GM23248 (cell line): ENCODE data around the gene LRRK2. TPM values are rescaled to one million over a fixed set of nuclear protein-coding genes. Genes with fewer than 3 reads are reported as not detected.

ENCODE experiments used
- DNase-seq: peaks from one replicate; pipeline ENCODE4 v3.0.0-alpha.2; 2015
- H2AFZ ChIP-seq: fragments of 200-600 bp; sonication (generic); 2 replicates; pipeline ENCODE4 v1.6.1; 2016; ENCODE audit warnings: antibody characterized with exemption
- H3F3A ChIP-seq: fragments of 200-600 bp; sonication (generic); 2 replicates; pipeline ENCODE4 v1.6.1; 2016; ENCODE audit warnings: mild to moderate bottlenecking, antibody characterized with exemption, mixed run types; ENCODE audit not compliant: insufficient read depth
- H3K27ac ChIP-seq: fragments of 200-600 bp; sonication (generic); 2 replicates; pipeline ENCODE4 v1.5.1; 2016; ENCODE audit warnings: mild to moderate bottlenecking
- H3K27me3 ChIP-seq: fragments of 200-600 bp; sonication (generic); replicated peaks from 2 replicates; pipeline ENCODE4 v1.6.1; 2016; ENCODE audit warnings: mild to moderate bottlenecking; ENCODE audit not compliant: insufficient read depth
- H3K36me3 ChIP-seq: fragments of 200-600 bp; sonication (generic); 2 replicates; pipeline ENCODE4 v1.6.1; 2016; ENCODE audit warnings: low read depth, mild to moderate bottlenecking
- H3K4me1 ChIP-seq: fragments of 200-600 bp; sonication (generic); 2 replicates; pipeline ENCODE4 v1.6.1; 2016; ENCODE audit warnings: mild to moderate bottlenecking; ENCODE audit not compliant: insufficient read depth
- H3K4me2 ChIP-seq: fragments of 200-600 bp; sonication (generic); one replicate; pipeline ENCODE4 v1.6.1; 2016; ENCODE audit warnings: mild to moderate bottlenecking; ENCODE audit not compliant: unreplicated experiment
- H3K4me3 ChIP-seq: fragments of 200-600 bp; sonication (generic); 2 replicates; pipeline ENCODE4 v1.5.1; 2016; ENCODE audit warnings: mild to moderate bottlenecking
- H3K79me2 ChIP-seq: fragments of 200-600 bp; sonication (generic); 2 replicates; pipeline ENCODE4 v1.6.1; 2016; ENCODE audit warnings: mild to moderate bottlenecking; ENCODE audit not compliant: insufficient read depth
- H3K9ac ChIP-seq: fragments of 200-600 bp; sonication (generic); 2 replicates; pipeline ENCODE4 v1.6.1; 2016; ENCODE audit warnings: mild to moderate bottlenecking
- H3K9me2 ChIP-seq: fragments of 200-600 bp; sonication (generic); 2 replicates; pipeline ENCODE4 v1.6.1; 2016; ENCODE audit warnings: mixed run types, mild to moderate bottlenecking, moderate library complexity; ENCODE audit not compliant: insufficient read depth
- H3K9me3 ChIP-seq: fragments of 200-600 bp; sonication (generic); one replicate; pipeline ENCODE4 v1.6.1; 2017; ENCODE audit warnings: low read depth
- H4K20me1 ChIP-seq: fragments of 200-600 bp; sonication (generic); 2 replicates; pipeline ENCODE4 v1.6.0; 2016; ENCODE audit not compliant: insufficient read depth
- EZH2 ChIP-seq: fragments of 200-600 bp; sonication (generic); IDR thresholded peaks from 2 replicates; pipeline ENCODE4 v1.6.1; 2018; ENCODE audit warnings: antibody characterized with exemption, mild to moderate bottlenecking; ENCODE audit not compliant: insufficient read depth, poor library complexity, severe bottlenecking
- EZH2phosphoT487 ChIP-seq: fragments of 200-600 bp; sonication (generic); IDR thresholded peaks from 2 replicates; pipeline ENCODE4 v1.6.1; 2018; ENCODE audit warnings: antibody characterized with exemption, moderate library complexity, mild to moderate bottlenecking, low read depth; ENCODE audit not compliant: insufficient read depth
- WGBS, 2 experiments: methylation state at CpG; one replicate each; pipeline ENCODE4 v1.1.6; 2015 to 2017; ENCODE audit warnings: low lambda C conversion rate in 2 of 2, low coverage in 1 of 2; ENCODE audit errors: missing lambda C conversion rate in 2 of 2; 5-methylcytosine and 5-hydroxymethylcytosine counted together
- in situ Hi-C: fragments of 300-500 bp; cut with MboI; formaldehyde crosslinking; loops from 2 replicates; pipeline ENCODE4 v1.15.0; 2020
- polyA plus RNA-seq: library from polyadenylated mRNA; unstranded; fragments of >200 nt; fragmentation: Nextera tagmentation; extraction: Ambion mirVana; gene quantifications from 2 replicates; pipeline ENCODE4 v1.2.1, GENCODE V29; 2016
- total RNA-seq: library from RNA; depleted of rRNA; stranded (reverse); fragments of >200 nt; shearing (Covaris generic); gene quantifications from 2 replicates; pipeline ENCODE4 v1.2.3, GENCODE V29; 2014

Gene LRRK2
- total and polyA plus RNA-seq, 2 experiments from 2014 or later, result 1.7 to 7.0 TPM

- no peaks in the 10 kb centered on the region for H3K36me3 ChIP-seq
- peaks cover 15% of the 10 kb centered on the region for H3K4me1 ChIP-seq
- TF ChIP-seq EZH2phosphoT487 (no peak), EZH2 (no peak)
- peaks cover 17% of the 10 kb centered on the region for H3F3A ChIP-seq
- H3K4me2 ChIP-seq, result peak overlapping the region; percentile 51
- in situ Hi-C loops, result no loop called here
- peak; percentile 84 for DNase-seq
- no peaks in the 10 kb centered on the region for H3K79me2 ChIP-seq
- WGBS, 2 experiments, result 23 to 35% methylated on average over 1 of the region's 1 CpG
- peak overlapping the region; percentile 20 for H2AFZ ChIP-seq
- no peaks in the 10 kb centered on the region for H4K20me1 ChIP-seq
- no peaks in the 10 kb centered on the region for H3K27me3 ChIP-seq
- no peak overlapping the region for H3K27ac ChIP-seq
- no peaks in the 10 kb centered on the region for H3K9me2 ChIP-seq
- no peaks in the 10 kb centered on the region for H3K9me3 ChIP-seq
- no peak overlapping the region for H3K9ac ChIP-seq
- peak overlapping the region; percentile 27; the same call in 1 of the 2 replicates for H3K4me3 ChIP-seq
Measured at GRCh38 chr12:40253936-40254335, 29.1 kb downstream of the LRRK2 start.

GRCh38 chr12:40254455-40255085, 29.8 kb downstream of the LRRK2 start:
- no peaks in the 10 kb centered on the region for H3K79me2 ChIP-seq
- in situ Hi-C loops, result no loop called here
- TF ChIP-seq EZH2phosphoT487 (no peak), EZH2 (no peak)

GRCh38 chr12:40258371-40258770, 33.6 kb downstream of the LRRK2 start:
- H4K20me1 ChIP-seq, result no peaks in the 10 kb centered on the region; the same call in 1 of the 2 replicates
- H3K9me3 ChIP-seq, result no peaks in the 10 kb centered on the region
- no peak overlapping the region for H3K4me3 ChIP-seq
- H2AFZ ChIP-seq, result no peak overlapping the region
- H3K9me2 ChIP-seq, result no peaks in the 10 kb centered on the region
- peaks cover 16% of the 10 kb centered on the region for H3F3A ChIP-seq
- 93 to 94% methylated on average over 7 of the region's 7 CpGs for WGBS, 2 experiments
- no peaks in the 10 kb centered on the region for H3K79me2 ChIP-seq
- H3K36me3 ChIP-seq, result no peaks in the 10 kb centered on the region
- no peaks in the 10 kb centered on the region for H3K27me3 ChIP-seq
- H3K27ac ChIP-seq, result no peak overlapping the region
- H3K4me2 ChIP-seq, result no peak overlapping the region
- no peak overlapping the region for H3K9ac ChIP-seq
- in situ Hi-C loops, result no loop called here
- DNase-seq, result no peak
- no peak for TF ChIP-seq EZH2
- no peak for TF ChIP-seq EZH2phosphoT487
- peaks cover 14% of the 10 kb centered on the region for H3K4me1 ChIP-seq

More at GRCh38 chr12:40254455-40255085, 29.8 kb downstream of the LRRK2 start:
- H3K9ac ChIP-seq, result no peak overlapping the region
- peak overlapping the region; percentile 51 for H3K4me2 ChIP-seq
- peaks cover 17% of the 10 kb centered on the region for H3F3A ChIP-seq
- no peak for DNase-seq
- H4K20me1 ChIP-seq, result no peaks in the 10 kb centered on the region
- no peaks in the 10 kb centered on the region for H3K9me2 ChIP-seq
- H3K4me3 ChIP-seq, result 0 out of 2 replicates have a peak overlapping the region, but pooled peaks have one; percentile 27
- H3K4me1 ChIP-seq, result peaks cover 15% of the 10 kb centered on the region
- H2AFZ ChIP-seq, result peak overlapping the region; percentile 19; the same call in 1 of the 2 replicates
- WGBS, 2 experiments, result 82 to 86% methylated on average over 5 of the region's 5 CpGs
- no peak overlapping the region for H3K27ac ChIP-seq
- H3K27me3 ChIP-seq, result no peaks in the 10 kb centered on the region
- H3K36me3 ChIP-seq, result no peaks in the 10 kb centered on the region
- no peaks in the 10 kb centered on the region for H3K9me3 ChIP-seq

GRCh38 chr12:40261937-40262336, 37.1 kb downstream of the LRRK2 start:
- Histone ChIP-seq H3K4me3 (no peak overlapping the region), H3K4me1 (no peaks in the 10 kb centered on the region), H3K9ac (no peak overlapping the region), H3K27me3 (no peaks in the 10 kb centered on the region), H3K9me3 (no peaks in the 10 kb centered on the region), H3K36me3 (no peaks in the 10 kb centered on the region), H3K79me2 (no peaks in the 10 kb centered on the region), H4K20me1 (no peaks in the 10 kb centered on the region; the same call in 1 of the 2 replicates), H3K4me2 (no peak overlapping the region), H3F3A (no peaks in the 10 kb centered on the region), H3K27ac (no peak overlapping the region), H2AFZ (no peak overlapping the region), H3K9me2 (no peaks in the 10 kb centered on the region)
- in situ Hi-C loops, result no loop called here
- DNase-seq, result no peak
- no peak for TF ChIP-seq EZH2
- no peak for TF ChIP-seq EZH2phosphoT487

GRCh38 chr12:40262657-40263056, 37.9 kb downstream of the LRRK2 start:
- H3K27me3 ChIP-seq, result no peaks in the 10 kb centered on the region
- no peaks in the 10 kb centered on the region for H3F3A ChIP-seq
- H3K27ac ChIP-seq, result no peak overlapping the region
- no peak overlapping the region for H3K4me2 ChIP-seq
- no peak overlapping the region for H3K4me3 ChIP-seq
- no peaks in the 10 kb centered on the region for H3K36me3 ChIP-seq
- H3K9me2 ChIP-seq, result no peaks in the 10 kb centered on the region
- TF ChIP-seq EZH2phosphoT487 (no peak), EZH2 (no peak)
- no peak overlapping the region for H3K9ac ChIP-seq
- no peaks in the 10 kb centered on the region for H3K79me2 ChIP-seq
- H3K9me3 ChIP-seq, result no peaks in the 10 kb centered on the region
- H2AFZ ChIP-seq, result no peak overlapping the region
- H4K20me1 ChIP-seq, result no peaks in the 10 kb centered on the region; the same call in 1 of the 2 replicates
- in situ Hi-C loops, result no loop called here
- DNase-seq, result no peak
- H3K4me1 ChIP-seq, result no peaks in the 10 kb centered on the region
- WGBS, 2 experiments, result 41 to 64% methylated on average over 1 of the region's 1 CpG
